SK-N-SH (cell line): ENCODE results near the gene LDAH.

Experiments used
- EZH2phosphoT487 ChIP-seq: fragments of 200-600 bp; sonication (generic); IDR thresholded peaks from 2 replicates; pipeline ENCODE4 v1.6.1; 2017; ENCODE audit warnings: low read depth, mixed run types, mild to moderate bottlenecking, antibody characterized with exemption, moderate library complexity, borderline replicate concordance
- TF ChIP-seq, protein P1 (sequence below): fragments of 200-600 bp; sonication (generic); IDR thresholded peaks from 2 replicates; pipeline ENCODE4 v1.6.1; 2017; ENCODE audit warnings: antibody characterized with exemption, mild to moderate bottlenecking, moderate library complexity

DNA sequence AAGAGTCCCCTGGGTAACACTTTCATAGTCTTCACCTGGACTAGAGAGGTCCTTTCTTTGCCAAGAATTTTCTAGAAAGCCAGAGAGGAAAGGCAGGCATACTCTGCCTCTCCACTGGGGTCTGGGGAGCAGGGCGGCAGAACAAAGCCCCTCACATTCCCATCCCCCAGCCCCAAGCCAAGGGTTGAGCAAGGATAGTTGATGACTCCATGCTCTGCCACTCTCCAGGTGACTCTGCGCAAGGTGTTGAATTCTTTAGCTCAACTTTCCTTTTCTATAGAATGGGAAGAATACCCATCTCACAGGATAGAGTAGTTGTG is 158.9 kb downstream of the LDAH start:
- no peak for TF ChIP-seq EZH2phosphoT487
- TF ChIP-seq, protein P1, sequence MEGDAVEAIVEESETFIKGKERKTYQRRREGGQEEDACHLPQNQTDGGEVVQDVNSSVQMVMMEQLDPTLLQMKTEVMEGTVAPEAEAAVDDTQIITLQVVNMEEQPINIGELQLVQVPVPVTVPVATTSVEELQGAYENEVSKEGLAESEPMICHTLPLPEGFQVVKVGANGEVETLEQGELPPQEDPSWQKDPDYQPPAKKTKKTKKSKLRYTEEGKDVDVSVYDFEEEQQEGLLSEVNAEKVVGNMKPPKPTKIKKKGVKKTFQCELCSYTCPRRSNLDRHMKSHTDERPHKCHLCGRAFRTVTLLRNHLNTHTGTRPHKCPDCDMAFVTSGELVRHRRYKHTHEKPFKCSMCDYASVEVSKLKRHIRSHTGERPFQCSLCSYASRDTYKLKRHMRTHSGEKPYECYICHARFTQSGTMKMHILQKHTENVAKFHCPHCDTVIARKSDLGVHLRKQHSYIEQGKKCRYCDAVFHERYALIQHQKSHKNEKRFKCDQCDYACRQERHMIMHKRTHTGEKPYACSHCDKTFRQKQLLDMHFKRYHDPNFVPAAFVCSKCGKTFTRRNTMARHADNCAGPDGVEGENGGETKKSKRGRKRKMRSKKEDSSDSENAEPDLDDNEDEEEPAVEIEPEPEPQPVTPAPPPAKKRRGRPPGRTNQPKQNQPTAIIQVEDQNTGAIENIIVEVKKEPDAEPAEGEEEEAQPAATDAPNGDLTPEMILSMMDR = no peak
